HG03571 (cell line): ENCODE data around the gene UBE2M.
"Not testable (repeated sequence)": the region's sequence is repeated elsewhere in the genome, so short reads cannot be mapped to it uniquely, and the experiment has no call there.

Experiments used
- ATAC-seq: cut with Tn5 transposase; IDR thresholded peaks from one replicate; pipeline ENCODE4 v1.9.1; 2021; ENCODE audit not compliant: unreplicated experiment

UBE2M gene

DNA sequence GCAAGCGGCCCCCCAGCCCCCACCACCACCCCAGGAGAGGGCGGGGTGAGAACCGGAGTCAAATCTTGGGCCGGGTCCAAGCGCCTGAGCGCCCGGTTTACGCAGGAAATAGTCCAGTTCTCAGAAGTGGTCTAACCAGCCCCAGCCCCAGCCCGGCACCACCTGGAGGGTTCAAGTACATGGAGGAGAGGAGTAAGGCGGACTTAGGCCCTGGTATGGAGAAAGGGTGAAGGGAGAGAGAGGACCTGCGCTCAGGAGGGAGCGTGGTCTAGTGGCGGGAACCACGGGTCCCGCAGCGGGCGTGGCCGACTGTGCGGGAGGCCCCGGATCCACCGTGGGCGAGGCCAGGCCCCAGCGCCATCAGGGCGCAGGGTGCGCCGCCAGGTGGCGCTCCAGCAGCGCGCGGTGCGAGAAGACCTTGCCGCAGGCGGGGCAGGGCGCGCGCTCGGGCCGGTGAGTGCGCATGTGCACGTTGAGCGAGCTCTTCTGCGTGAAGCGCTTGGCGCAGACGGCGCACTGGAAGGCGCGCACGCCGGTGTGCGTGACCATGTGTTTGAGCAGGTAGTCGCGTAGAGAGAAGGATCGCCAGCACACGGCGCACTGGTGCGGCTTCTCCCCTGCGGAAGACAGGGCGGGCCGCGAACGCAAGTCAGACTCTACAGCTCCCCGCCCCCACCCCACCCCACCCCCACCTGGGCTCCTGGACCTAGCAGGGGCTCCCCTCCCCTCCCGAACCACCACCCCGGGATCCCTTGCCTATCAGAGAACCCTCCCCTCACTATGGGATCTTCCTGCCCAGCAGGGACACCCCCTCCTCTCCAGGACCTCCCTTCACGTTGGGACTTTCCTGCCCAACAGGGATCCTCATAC lies 44.5 kb downstream of the UBE2M start:
- ATAC-seq = no peak

GRCh38 chr19:58513213-58513693 lies 45.2 kb downstream of the UBE2M start:
- ATAC-seq = no peak

DNA sequence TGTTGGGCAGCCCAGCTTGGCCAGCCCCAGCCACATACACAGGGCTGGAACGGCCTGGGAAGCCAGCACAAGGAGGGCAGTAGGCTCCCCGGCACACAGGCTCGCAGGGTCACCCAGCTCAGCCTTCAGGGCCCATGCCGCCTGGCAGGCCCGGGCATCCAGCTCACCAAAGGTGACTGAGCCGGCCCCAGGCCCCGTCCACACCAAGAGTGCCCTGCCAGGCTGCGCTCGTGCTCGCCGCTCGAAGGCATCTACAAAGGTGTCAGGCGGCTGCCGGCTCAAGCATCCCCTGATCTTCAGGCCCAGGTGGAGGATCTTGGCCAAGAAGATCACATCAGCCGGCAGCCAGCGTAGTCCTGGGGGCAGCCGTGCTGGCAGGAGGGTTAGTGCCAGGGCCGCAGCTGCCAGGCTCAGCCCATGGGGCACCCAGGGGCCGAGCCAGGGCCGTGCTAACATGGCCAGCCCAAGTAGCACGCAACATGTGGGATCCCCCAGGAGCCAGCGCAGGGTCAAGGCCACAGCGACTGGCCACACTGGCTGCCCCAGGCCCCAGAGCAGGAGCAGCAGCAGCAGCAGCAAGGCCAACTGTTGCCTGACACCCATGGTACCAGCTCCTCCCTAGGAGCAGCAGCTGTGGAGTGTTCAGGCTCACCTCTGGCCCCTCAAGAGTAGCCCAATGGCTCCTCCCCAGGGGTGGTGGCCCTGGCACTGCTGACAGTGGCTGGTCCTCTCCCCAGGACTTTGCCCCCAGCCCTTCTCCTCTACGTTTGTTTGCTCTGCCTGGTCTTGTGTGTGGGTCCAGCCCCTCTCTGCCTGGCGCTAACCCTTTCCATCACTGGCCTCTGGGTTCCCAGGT lies 46.8 kb downstream of the UBE2M start, which contains the start of gene SLC27A5:
Gene SLC27A5 (minus strand): TSS at position 640 of the 856 bp plus-strand sequence. CDS start 37 bp downstream, at position 603.
- ATAC-seq = no peak

DNA sequence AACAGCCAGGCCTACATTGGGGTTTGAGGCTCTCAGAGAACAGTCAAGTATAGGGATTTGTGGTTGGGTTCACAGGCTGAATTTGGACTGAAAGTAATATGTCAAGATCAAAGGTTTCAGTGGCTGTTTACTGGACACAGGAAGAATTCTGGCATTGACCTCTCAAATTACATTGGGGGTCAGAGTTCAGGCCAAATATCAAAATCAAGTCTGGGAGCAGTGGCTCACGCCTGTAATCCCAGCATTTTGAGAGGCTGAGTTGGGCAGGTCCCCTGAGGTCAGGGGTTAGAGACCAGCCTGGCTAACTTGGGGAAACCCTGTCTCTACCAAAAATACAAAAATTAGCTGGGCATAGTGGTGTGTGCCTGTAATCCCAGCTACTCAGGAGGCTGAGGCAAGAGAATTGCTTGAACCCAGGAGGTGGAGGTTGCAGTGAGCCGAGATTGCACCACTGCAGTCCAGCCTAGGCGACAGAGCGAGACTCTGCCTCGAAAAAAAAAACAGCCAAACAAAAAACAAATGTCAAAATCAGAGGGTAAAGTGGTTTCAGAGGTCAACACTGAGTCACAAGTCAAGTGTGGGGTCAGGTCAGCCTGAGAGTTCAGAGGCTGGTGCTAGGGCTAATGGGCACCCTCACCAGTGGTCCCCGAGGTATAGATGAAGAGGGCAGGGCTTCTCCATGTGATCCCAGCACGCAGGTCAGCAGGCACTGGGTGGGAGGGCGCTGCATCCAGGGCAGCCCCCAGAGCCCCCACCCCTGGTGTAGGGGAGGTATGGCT lies 48.1 kb downstream of the UBE2M start:
- ATAC-seq = no peak

DNA sequence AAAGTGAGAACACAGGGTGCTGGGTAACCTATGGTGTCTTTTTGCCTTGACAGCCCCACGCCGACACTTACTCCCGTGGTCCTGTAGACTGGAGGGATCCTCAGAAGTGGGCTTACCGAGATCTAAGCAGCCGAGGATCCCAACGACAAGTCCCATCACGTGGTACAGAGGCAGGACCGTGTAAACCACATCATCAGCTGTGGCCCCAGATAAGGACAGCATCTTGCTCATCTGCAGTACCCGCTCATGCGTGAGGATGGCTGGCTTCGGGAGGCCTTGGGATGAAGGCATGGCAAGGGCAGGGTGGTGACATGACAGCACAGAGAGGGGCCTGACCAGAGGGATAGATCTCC lies 48.7 kb downstream of the UBE2M start:
- no peak for ATAC-seq

DNA sequence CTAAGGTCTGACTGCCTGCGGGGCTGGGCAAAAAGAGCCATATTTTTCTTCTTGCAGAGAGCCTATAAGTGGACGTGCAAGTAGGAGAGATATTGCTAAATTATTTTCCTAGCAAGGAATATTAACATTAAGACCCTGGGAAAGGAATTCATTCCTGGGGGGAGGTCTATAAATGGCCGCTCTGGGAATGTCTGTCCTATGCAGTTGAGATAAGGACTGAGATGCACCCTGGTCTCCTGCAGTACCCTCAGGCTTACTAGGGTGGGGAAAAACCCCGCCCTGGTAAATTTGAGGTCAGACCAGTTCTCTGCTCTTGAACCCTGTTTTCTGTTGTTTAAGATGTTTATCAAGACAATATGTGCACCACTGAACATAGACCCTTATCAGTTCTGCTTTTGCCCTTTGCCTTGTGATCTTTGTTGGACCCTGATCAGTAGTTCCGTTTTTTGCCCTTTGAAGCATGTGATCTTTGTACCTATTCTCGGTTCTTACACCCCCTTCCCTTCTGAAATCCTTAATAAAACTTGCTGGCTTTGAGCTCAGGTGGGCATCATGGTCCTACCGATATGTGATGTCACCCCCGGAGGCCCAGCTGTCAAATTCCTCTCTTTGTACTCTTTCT lies 50.7 kb downstream of the UBE2M start:
- not testable (repeated sequence) for ATAC-seq
